K562 (cell line): ENCODE measurements around the gene DNAJC18. TPM values are rescaled to one million over a fixed set of nuclear protein-coding genes. Genes with fewer than 3 reads are reported as not detected.

Source experiments
- CTBP1 ChIP-seq: fragments of 450-650 bp; IDR thresholded peaks from 2 replicates; pipeline ENCODE4 v1.6.1; 2016; ENCODE audit warnings: borderline replicate concordance
- ELF1 ChIP-seq: fragments of 200-800 bp; sonication (Bioruptor generic); IDR thresholded peaks from 2 replicates; pipeline ENCODE4 v1.6.1; 2016; ENCODE audit warnings: missing genetic modification characterization, missing compliant biosample characterization
- ESRRA ChIP-seq: fragments of 450-650 bp; IDR thresholded peaks from 2 replicates; pipeline ENCODE4 v1.6.1; 2014; ENCODE audit warnings: low read depth, mild to moderate bottlenecking, moderate library complexity, borderline replicate concordance
- HDAC1 ChIP-seq, 2 experiments: fragments of 450-650 bp; IDR thresholded peaks; 2 replicates each; pipeline ENCODE4 v1.6.1; 2016 to 2017; ENCODE audit warnings: inconsistent platforms in 1 of 2, mild to moderate bottlenecking in 1 of 2, moderate library complexity in 1 of 2
- L3MBTL2 ChIP-seq: fragments of 450-650 bp; IDR thresholded peaks from 2 replicates; pipeline ENCODE4 v1.6.1; 2016; ENCODE audit warnings: mild to moderate bottlenecking, moderate library complexity
- MTF1 ChIP-seq: fragments of 250-450 bp; sonication (Bioruptor Pico); IDR thresholded peaks from 2 replicates; pipeline ENCODE4 v1.9.0; 2021; ENCODE audit warnings: moderate library complexity, mild to moderate bottlenecking, inconsistent platforms, borderline replicate concordance
- NCOR1 ChIP-seq: fragments of 450-650 bp; IDR thresholded peaks from 2 replicates; pipeline ENCODE4 v1.6.1; 2016; ENCODE audit warnings: mild to moderate bottlenecking, moderate library complexity
- NR2C2 ChIP-seq, 2 experiments: fragments of 200-800 bp in 1 of 2; sonication (Bioruptor generic) in 1 of 2; sonication (generic) in 1 of 2; formaldehyde crosslinking in 1 of 2; IDR thresholded peaks; 2 replicates each; pipeline versions ENCODE4 v1.6.1 to v1.8.0; 2016 to 2022; ENCODE audit warnings: mild to moderate bottlenecking in 1 of 2, missing compliant biosample characterization in 1 of 2, missing genetic modification characterization in 1 of 2, missing genetic modification reagents in 1 of 2
- NR3C1 ChIP-seq: sonication (generic); formaldehyde crosslinking; IDR thresholded peaks from 2 replicates; pipeline ENCODE4 v1.8.1; 2022; ENCODE audit warnings: missing genetic modification reagents
- SP1 ChIP-seq: sonication (generic); formaldehyde crosslinking; IDR thresholded peaks from 2 replicates; pipeline ENCODE4 v1.8.1; 2022; ENCODE audit warnings: mild to moderate bottlenecking, missing genetic modification reagents
- XRCC4 ChIP-seq: IDR thresholded peaks from one replicate; pipeline ENCODE4 v1.6.1; 2011; ENCODE audit not compliant: insufficient read depth, insufficient read length; ENCODE audit errors: extremely low read depth
- ZC3H4 ChIP-seq: sonication (generic); formaldehyde crosslinking; IDR thresholded peaks from 2 replicates; pipeline ENCODE4 v1.9.0; 2021; ENCODE audit warnings: missing genetic modification reagents, borderline replicate concordance
- ZNF174 ChIP-seq: fragments of 250-450 bp; sonication (Bioruptor Pico); IDR thresholded peaks from 2 replicates; pipeline ENCODE4 v1.4.0; 2020; ENCODE audit warnings: mild to moderate bottlenecking
- polyA plus RNA-seq, 8 experiments: library from polyadenylated mRNA; depleted of rRNA in 4 of 8; stranded (reverse) in 5 of 8; unstranded in 3 of 8; fragments of >200 nt; fragmentation: Nextera tagmentation in 2 of 8; fragmentation: Illumina TruSeq in 1 of 8; extraction: Ambion mirVana in 2 of 8; extraction: Trizol in 1 of 8; gene quantifications; 2 replicates each; pipeline versions ENCODE4 v1.2.1 to v1.2.3, GENCODE V29; 2011 to 2014; ENCODE audit warnings: inconsistent platforms in 1 of 8, missing spikeins in 1 of 8
- total RNA-seq, 7 experiments: library from RNA; depleted of rRNA in 6 of 7; stranded (reverse); fragments of >200 nt in 6 of 7; fragmentation: Illumina TruSeq in 2 of 7; extraction: Trizol in 2 of 7; gene quantifications; 2 replicates each; pipeline versions ENCODE4 v1.2.1 to v1.2.3, GENCODE V29; 2011 to 2021; ENCODE audit warnings: low replicate concordance in 1 of 7
- TF ChIP-seq, protein P1 (sequence below): fragments of 250-450 bp; sonication (Bioruptor Pico); IDR thresholded peaks from 2 replicates; pipeline ENCODE4 v1.9.0; 2021; ENCODE audit warnings: mild to moderate bottlenecking
- TF ChIP-seq, protein P2 (sequence below): fragments of 450-650 bp; formaldehyde crosslinking; IDR thresholded peaks from 2 replicates; pipeline ENCODE4 v1.4.0; 2020; ENCODE audit warnings: mild to moderate bottlenecking, mixed read lengths
- TF ChIP-seq, protein P3 (sequence below): sonication (generic); formaldehyde crosslinking; IDR thresholded peaks from 2 replicates; pipeline ENCODE4 v1.8.1; 2022; ENCODE audit warnings: missing genetic modification reagents
- TF ChIP-seq, protein P4 (sequence below): fragments of 450-650 bp; IDR thresholded peaks from 2 replicates; pipeline ENCODE4 v1.6.1; 2016
- TF ChIP-seq, protein P5 (sequence below): fragments of 450-650 bp; IDR thresholded peaks from 2 replicates; pipeline ENCODE4 v1.6.1; 2017; ENCODE audit warnings: antibody characterized with exemption

DNAJC18 gene
- total and polyA plus RNA-seq, 9 of the 15 experiments (the other 6 are each of a cell fraction or from before 2014, with no cell fraction given) = 1.5 to 13.3 (median 7.5) TPM

DNA sequence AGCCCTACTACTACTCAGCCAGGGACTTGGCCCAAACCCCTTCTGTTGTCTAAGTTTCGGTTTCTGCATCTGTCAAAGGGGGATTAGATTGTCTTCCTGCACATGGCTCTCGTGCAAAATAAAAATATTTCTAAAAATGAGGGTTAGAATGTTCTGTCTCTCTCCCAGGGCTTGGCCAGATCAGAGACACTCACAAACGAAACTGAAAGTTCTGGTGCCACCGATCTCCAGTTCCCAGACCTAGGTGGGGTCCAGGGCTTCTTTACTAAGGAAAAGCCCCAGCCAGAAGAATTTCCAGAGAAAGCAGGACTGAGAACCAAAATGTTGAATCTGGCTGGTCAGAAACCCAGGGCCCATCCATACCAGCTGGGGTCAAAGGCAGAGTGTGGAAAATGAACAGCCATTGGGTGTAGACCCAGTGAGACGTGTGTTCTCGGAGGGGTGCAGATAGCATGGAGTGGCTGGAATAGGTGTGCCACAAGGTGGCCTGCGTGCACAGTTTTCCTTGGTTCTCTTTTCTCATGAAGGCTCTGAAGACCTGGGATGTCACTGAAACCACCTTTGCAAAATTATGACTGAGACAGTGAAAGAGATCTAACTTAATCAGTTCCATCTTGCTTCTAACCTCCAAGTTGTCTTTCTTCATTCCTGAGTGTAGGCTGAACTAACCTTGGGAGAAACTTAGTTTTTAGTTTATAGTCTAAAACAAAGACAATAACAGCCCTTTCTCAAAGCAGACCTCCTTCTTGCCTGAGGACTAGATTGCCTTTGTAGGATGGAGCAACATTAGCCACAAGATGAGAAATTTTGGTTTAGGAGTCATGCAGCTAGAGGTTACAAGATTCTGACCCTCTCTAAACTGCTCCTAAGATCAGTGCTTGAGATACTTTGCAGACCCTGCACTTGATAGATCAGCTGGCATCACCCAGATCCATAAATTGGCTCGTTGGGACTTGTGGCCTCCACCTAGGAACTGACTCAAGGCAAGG, 54.0 kb downstream of the DNAJC18 start (continued):
- TF ChIP-seq CTBP1 (peak; percentile 36; the same call in 1 of the 2 replicates), XRCC4 (no peak), NR3C1 (CRISPR knock-in tag) (no peak), ESRRA (0 out of 2 replicates have a peak, but pooled peaks have one; percentile 34), ZNF174 (CRISPR knock-in tag) (no peak), HDAC1 (IDR thresholded peaks at IDR 0.05) (peak in 1 of 2 experiments; percentile 20; a peak in 1 of 4 replicates), NCOR1 (no peak), ZC3H4 (CRISPR knock-in tag) (no peak), MTF1 (CRISPR knock-in tag) (no peak), SP1 (CRISPR knock-in tag) (0 out of 2 replicates have a peak, but pooled peaks have one; percentile 23), L3MBTL2 (peak; percentile 46; the same call in 1 of the 2 replicates), NR2C2 (CRISPR knock-in tag; IDR thresholded peaks at IDR 0.05) (no peak), NR2C2 (tag; IDR thresholded peaks at IDR 0.05) (peak; percentile 77; the same call in 1 of the 2 replicates), ELF1 (tag) (no peak)
- TF ChIP-seq, protein P1, sequence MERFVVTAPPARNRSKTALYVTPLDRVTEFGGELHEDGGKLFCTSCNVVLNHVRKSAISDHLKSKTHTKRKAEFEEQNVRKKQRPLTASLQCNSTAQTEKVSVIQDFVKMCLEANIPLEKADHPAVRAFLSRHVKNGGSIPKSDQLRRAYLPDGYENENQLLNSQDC (CRISPR knock-in tag) = no peak
- TF ChIP-seq, protein P2, sequence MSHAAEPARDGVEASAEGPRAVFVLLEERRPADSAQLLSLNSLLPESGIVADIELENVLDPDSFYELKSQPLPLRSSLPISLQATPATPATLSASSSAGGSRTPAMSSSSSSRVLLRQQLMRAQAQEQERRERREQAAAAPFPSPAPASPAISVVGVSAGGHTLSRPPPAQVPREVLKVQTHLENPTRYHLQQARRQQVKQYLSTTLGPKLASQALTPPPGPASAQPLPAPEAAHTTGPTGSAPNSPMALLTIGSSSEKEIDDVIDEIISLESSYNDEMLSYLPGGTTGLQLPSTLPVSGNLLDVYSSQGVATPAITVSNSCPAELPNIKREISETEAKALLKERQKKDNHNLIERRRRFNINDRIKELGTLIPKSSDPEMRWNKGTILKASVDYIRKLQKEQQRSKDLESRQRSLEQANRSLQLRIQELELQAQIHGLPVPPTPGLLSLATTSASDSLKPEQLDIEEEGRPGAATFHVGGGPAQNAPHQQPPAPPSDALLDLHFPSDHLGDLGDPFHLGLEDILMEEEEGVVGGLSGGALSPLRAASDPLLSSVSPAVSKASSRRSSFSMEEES (CRISPR knock-in tag) = no peak
- TF ChIP-seq, protein P3, sequence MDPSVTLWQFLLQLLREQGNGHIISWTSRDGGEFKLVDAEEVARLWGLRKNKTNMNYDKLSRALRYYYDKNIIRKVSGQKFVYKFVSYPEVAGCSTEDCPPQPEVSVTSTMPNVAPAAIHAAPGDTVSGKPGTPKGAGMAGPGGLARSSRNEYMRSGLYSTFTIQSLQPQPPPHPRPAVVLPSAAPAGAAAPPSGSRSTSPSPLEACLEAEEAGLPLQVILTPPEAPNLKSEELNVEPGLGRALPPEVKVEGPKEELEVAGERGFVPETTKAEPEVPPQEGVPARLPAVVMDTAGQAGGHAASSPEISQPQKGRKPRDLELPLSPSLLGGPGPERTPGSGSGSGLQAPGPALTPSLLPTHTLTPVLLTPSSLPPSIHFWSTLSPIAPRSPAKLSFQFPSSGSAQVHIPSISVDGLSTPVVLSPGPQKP (CRISPR knock-in tag) = no peak
- TF ChIP-seq, protein P4, sequence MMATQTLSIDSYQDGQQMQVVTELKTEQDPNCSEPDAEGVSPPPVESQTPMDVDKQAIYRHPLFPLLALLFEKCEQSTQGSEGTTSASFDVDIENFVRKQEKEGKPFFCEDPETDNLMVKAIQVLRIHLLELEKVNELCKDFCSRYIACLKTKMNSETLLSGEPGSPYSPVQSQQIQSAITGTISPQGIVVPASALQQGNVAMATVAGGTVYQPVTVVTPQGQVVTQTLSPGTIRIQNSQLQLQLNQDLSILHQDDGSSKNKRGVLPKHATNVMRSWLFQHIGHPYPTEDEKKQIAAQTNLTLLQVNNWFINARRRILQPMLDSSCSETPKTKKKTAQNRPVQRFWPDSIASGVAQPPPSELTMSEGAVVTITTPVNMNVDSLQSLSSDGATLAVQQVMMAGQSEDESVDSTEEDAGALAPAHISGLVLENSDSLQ = 0 out of 2 replicates have a peak, but pooled peaks have one; percentile 15
- TF ChIP-seq, protein P5, sequence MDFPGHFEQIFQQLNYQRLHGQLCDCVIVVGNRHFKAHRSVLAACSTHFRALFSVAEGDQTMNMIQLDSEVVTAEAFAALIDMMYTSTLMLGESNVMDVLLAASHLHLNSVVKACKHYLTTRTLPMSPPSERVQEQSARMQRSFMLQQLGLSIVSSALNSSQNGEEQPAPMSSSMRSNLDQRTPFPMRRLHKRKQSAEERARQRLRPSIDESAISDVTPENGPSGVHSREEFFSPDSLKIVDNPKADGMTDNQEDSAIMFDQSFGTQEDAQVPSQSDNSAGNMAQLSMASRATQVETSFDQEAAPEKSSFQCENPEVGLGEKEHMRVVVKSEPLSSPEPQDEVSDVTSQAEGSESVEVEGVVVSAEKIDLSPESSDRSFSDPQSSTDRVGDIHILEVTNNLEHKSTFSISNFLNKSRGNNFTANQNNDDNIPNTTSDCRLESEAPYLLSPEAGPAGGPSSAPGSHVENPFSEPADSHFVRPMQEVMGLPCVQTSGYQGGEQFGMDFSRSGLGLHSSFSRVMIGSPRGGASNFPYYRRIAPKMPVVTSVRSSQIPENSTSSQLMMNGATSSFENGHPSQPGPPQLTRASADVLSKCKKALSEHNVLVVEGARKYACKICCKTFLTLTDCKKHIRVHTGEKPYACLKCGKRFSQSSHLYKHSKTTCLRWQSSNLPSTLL = no peak
